ENCODE results near the gene GATA1. TPM values are rescaled to one million over a fixed set of nuclear protein-coding genes. Genes with fewer than 3 reads are reported as not detected.

GATA1 gene
- total RNA-seq, 1 donor from 2014 or later = not detected

- no peak within 1 kb of the TSS for H3K27ac Mint-ChIP-seq (ENCODE audit: unreplicated experiment)
- DNase-seq (ENCODE audit: extremely low spot score, unreplicated experiment) = no peak
- H3K27me3 Mint-ChIP-seq (ENCODE audit: unreplicated experiment) = peaks cover 4% of the 10 kb centered on the region
- H3K9me3 Mint-ChIP-seq (ENCODE audit: unreplicated experiment) = no peaks in the 10 kb centered on the region
- no peak within 1 kb of the TSS for H3K4me3 Mint-ChIP-seq (ENCODE audit: unreplicated experiment)
- no peak for TF ChIP-seq CTCF (IDR thresholded peaks at IDR 0.05)
- H3K36me3 Mint-ChIP-seq (ENCODE audit: unreplicated experiment) = peaks cover 12% of the 10 kb centered on the region
- H3K4me1 Mint-ChIP-seq (ENCODE audit: unreplicated experiment) = no peaks in the 10 kb centered on the region
Measured at GRCh38 chrX:48826135-48826875, 39.9 kb downstream of the GATA1 start, which contains the start of gene ERAS. ERAS (plus strand) TSS chrX:48826513; CDS start chrX:48829124, 2,611 bp downstream.

GRCh38 chrX:48826876-48827653 lies 40.7 kb downstream of the GATA1 start:
- Mint-ChIP-seq H3K27ac (ENCODE audit: unreplicated experiment) (no peak overlapping the region), H3K4me1 (ENCODE audit: unreplicated experiment) (no peaks in the 10 kb centered on the region), H3K9me3 (ENCODE audit: unreplicated experiment) (no peaks in the 10 kb centered on the region), H3K36me3 (ENCODE audit: unreplicated experiment) (peaks cover 12% of the 10 kb centered on the region), H3K4me3 (ENCODE audit: unreplicated experiment) (no peak overlapping the region), H3K27me3 (ENCODE audit: unreplicated experiment) (peaks cover 4% of the 10 kb centered on the region)
- DNase-seq (ENCODE audit: extremely low spot score, unreplicated experiment) = no peak
- no peak for TF ChIP-seq CTCF (IDR thresholded peaks at IDR 0.05)

- H3K27me3 Mint-ChIP-seq (ENCODE audit: unreplicated experiment) = peaks cover 6% of the 10 kb centered on the region
- DNase-seq (ENCODE audit: extremely low spot score, unreplicated experiment) = no peak
- TF ChIP-seq CTCF (IDR thresholded peaks at IDR 0.05) = no peak
- H3K27ac Mint-ChIP-seq (ENCODE audit: unreplicated experiment) = no peak overlapping the region
- H3K36me3 Mint-ChIP-seq (ENCODE audit: unreplicated experiment) = peaks cover 12% of the 10 kb centered on the region
- no peaks in the 10 kb centered on the region for H3K4me1 Mint-ChIP-seq (ENCODE audit: unreplicated experiment)
- H3K4me3 Mint-ChIP-seq (ENCODE audit: unreplicated experiment) = no peak overlapping the region
- no peaks in the 10 kb centered on the region for H3K9me3 Mint-ChIP-seq (ENCODE audit: unreplicated experiment)
Measured at GRCh38 chrX:48827654-48827968, 41.2 kb downstream of the GATA1 start.

- no peak overlapping the region for H3K4me3 Mint-ChIP-seq (ENCODE audit: unreplicated experiment)
- H3K27me3 Mint-ChIP-seq (ENCODE audit: unreplicated experiment) = peaks cover 19% of the 10 kb centered on the region
- no peak overlapping the region for H3K27ac Mint-ChIP-seq (ENCODE audit: unreplicated experiment)
- no peak for DNase-seq (ENCODE audit: extremely low spot score, unreplicated experiment)
- no peaks in the 10 kb centered on the region for H3K9me3 Mint-ChIP-seq (ENCODE audit: unreplicated experiment)
- peaks cover 12% of the 10 kb centered on the region for H3K36me3 Mint-ChIP-seq (ENCODE audit: unreplicated experiment)
- TF ChIP-seq CTCF (IDR thresholded peaks at IDR 0.05) = no peak
- no peaks in the 10 kb centered on the region for H3K4me1 Mint-ChIP-seq (ENCODE audit: unreplicated experiment)
Measured at GRCh38 chrX:48829016-48829735, 42.8 kb downstream of the GATA1 start.
